T-helper 17 cell (primary cell): ENCODE data around the gene CORO7. TPM values are rescaled to one million over a fixed set of nuclear protein-coding genes. Genes with fewer than 3 reads are reported as not detected.
A peak's percentile ranks its signal among the peaks of the same experiment; 100 is the strongest.

Experiments used
- ATAC-seq: fragments of 150-1000 bp; cut with Tn5 transposase; 2 replicates; pipeline ENCODE4 v1.10.0; 2021; ENCODE audit warnings: mild to moderate bottlenecking, moderate library complexity
- DNase-seq, 3 donors: peaks; one replicate each; pipeline versions ENCODE4 v3.0.0 to v3.0.0-alpha.2; 2020 to 2021
- H3K9me3 ChIP-seq: one replicate; pipeline ENCODE4 v1.7.0; 2013; ENCODE audit warnings: low read length, mild to moderate bottlenecking; ENCODE audit not compliant: control insufficient read depth, poor library complexity, severe bottlenecking
- H3K27ac Mint-ChIP-seq: one replicate; pipeline ENCODE4 v1.8.0; 2022; ENCODE audit warnings: mild to moderate bottlenecking, moderate library complexity, mixed read lengths
- H3K27me3 Mint-ChIP-seq: one replicate; pipeline ENCODE4 v1.8.0; 2022; ENCODE audit warnings: mixed read lengths
- H3K36me3 Mint-ChIP-seq: one replicate; pipeline ENCODE4 v1.8.0; 2022; ENCODE audit warnings: low read depth, mixed read lengths
- H3K4me1 Mint-ChIP-seq: one replicate; pipeline ENCODE4 v1.8.0; 2022; ENCODE audit warnings: mild to moderate bottlenecking, mixed read lengths
- H3K4me3 Mint-ChIP-seq: one replicate; pipeline ENCODE4 v1.8.0; 2022; ENCODE audit warnings: mild to moderate bottlenecking, moderate library complexity, mixed read lengths
- total RNA-seq, 4 donors: library from RNA in 2 of 4; stranded (reverse) in 2 of 4; gene quantifications; one replicate each; pipeline ENCODE4 v1.2.3 and lab custom pipeline; 2022 to 2026

Gene CORO7
- total RNA-seq, 2 donors from 2014 or later: 733 to 757 TPM

GRCh38 chr16:4372578-4373355, 43.6 kb downstream of the CORO7 start:
- H3K27ac Mint-ChIP-seq: peak overlapping the region; percentile 84
- no peaks in the 10 kb centered on the region for H3K27me3 Mint-ChIP-seq
- H3K4me3 Mint-ChIP-seq: peak overlapping the region; percentile 82
- H3K9me3 ChIP-seq: no peaks in the 10 kb centered on the region
- ATAC-seq: peak; percentile 0
- no peaks in the 10 kb centered on the region for H3K36me3 Mint-ChIP-seq
- no peak for DNase-seq
- peaks cover 33% of the 10 kb centered on the region for H3K4me1 Mint-ChIP-seq

- H3K9me3 ChIP-seq: no peaks in the 10 kb centered on the region
- Mint-ChIP-seq H3K36me3 (no peaks in the 10 kb centered on the region), H3K27me3 (no peaks in the 10 kb centered on the region), H3K4me1 (peaks cover 32% of the 10 kb centered on the region), H3K4me3 (peak overlapping the region; percentile 82), H3K27ac (peak overlapping the region; percentile 84)
- DNase-seq: no peak
- peak; percentile 40 for ATAC-seq
Observed at GRCh38 chr16:4372001-4372577, 44.3 kb downstream of the CORO7 start.

- Mint-ChIP-seq H3K27me3 (no peaks in the 10 kb centered on the region), H3K4me1 (peaks cover 32% of the 10 kb centered on the region)
Observed at GRCh38 chr16:4371357-4372000, 44.9 kb downstream of the CORO7 start, which contains the start of gene VASN. VASN (plus strand) TSS chr16:4371848; CDS start chr16:4380878, 9,030 bp downstream.

DNA sequence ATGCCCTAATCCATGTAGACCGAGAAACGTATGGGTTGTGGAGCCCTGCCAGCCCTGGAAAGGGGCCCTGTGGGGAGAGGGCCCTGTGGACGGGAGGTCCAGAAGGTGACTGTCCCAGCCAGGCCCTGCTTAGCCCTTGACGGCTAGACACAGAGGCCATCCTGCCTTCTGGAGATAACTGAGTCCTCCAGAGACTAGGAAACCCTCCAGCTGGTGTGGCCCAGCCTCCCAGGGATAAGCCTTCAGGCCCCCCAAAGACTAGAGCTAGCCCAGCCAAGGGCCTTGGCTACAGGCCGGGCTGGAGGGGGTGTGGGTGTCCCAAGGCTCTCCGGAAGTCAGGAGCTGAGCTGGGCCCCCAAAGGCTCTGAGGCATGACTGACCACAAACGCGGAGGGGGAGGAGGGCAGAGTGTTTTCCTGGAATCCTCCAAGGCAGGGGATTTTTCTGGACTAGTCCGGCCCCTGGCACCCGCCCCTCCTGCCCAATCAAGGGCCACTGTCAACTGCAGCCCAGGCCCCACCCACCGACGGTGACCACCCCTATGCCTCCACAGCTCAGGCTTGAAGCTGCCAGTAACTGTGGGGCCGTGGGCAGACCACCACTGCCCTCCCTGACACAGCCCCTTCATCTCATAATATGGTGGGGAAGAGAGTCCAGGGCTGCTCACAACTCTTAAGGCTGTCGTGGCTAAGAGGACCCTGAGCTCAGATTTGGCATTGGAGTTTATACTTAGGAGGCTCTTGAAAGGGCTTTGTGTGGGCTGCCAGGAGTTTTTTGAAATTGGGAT, 45.6 kb downstream of the CORO7 start:
- Mint-ChIP-seq H3K4me1 (peaks cover 32% of the 10 kb centered on the region), H3K36me3 (no peaks in the 10 kb centered on the region), H3K27ac (peak overlapping the region; percentile 84), H3K27me3 (no peaks in the 10 kb centered on the region), H3K4me3 (no peak overlapping the region)
- no peak for DNase-seq
- H3K9me3 ChIP-seq: no peaks in the 10 kb centered on the region
- ATAC-seq: no peak

More at GRCh38 chr16:4371357-4372000, 44.9 kb downstream of the CORO7 start, which contains the start of gene VASN:
- no peaks in the 10 kb centered on the region for H3K9me3 ChIP-seq
- ATAC-seq: peak; percentile 72
- DNase-seq: peak; percentile 69 to 72 (median 70)
- no peaks in the 10 kb centered on the region for H3K36me3 Mint-ChIP-seq
- peak within 1 kb of the TSS; percentile 82 for H3K4me3 Mint-ChIP-seq
- peak within 1 kb of the TSS; percentile 84 for H3K27ac Mint-ChIP-seq

- ATAC-seq: no peak
- H3K4me3 Mint-ChIP-seq: no peak overlapping the region
- no peaks in the 10 kb centered on the region for H3K27me3 Mint-ChIP-seq
- DNase-seq: no peak
- H3K36me3 Mint-ChIP-seq: no peaks in the 10 kb centered on the region
- H3K27ac Mint-ChIP-seq: no peak overlapping the region
- peaks cover 27% of the 10 kb centered on the region for H3K4me1 Mint-ChIP-seq
- H3K9me3 ChIP-seq: no peaks in the 10 kb centered on the region
Observed at GRCh38 chr16:4370151-4370550, 46.2 kb downstream of the CORO7 start.

GRCh38 chr16:4369007-4369733, 47.2 kb downstream of the CORO7 start:
- DNase-seq (no peak), ATAC-seq (no peak)
- H3K9me3 ChIP-seq: no peaks in the 10 kb centered on the region
- H3K4me3 Mint-ChIP-seq: peak overlapping the region; percentile 47
- H3K4me1 Mint-ChIP-seq: peaks cover 24% of the 10 kb centered on the region
- no peaks in the 10 kb centered on the region for H3K36me3 Mint-ChIP-seq
- no peaks in the 10 kb centered on the region for H3K27me3 Mint-ChIP-seq
- peak overlapping the region; percentile 91 for H3K27ac Mint-ChIP-seq

DNA sequence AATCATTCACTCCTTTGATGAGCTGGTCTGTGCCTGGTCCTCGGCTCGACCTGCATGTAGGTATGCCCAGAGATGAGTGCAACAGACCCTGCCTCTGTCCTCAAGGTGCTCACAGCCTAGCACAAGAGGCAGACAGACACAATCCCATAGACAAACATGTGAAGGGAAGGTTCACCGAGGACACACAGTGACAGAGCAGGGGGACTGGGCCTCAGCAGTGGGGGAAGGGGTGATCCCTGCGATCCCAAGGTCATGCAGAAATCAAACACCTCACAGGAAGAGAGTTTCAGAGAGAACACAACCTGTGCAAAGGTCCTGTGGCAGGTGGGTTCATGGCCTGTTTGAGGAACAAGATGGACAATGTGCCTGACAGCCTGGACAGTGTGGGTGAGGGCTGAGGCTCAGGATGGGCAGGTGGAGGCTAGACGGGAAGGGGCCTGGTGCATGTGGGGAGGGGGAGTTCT, 49.0 kb downstream of the CORO7 start:
- no peaks in the 10 kb centered on the region for H3K9me3 ChIP-seq
- Mint-ChIP-seq H3K27me3 (no peaks in the 10 kb centered on the region), H3K4me1 (peaks cover 14% of the 10 kb centered on the region), H3K27ac (peak overlapping the region; percentile 91), H3K36me3 (no peaks in the 10 kb centered on the region), H3K4me3 (peak overlapping the region; percentile 41)
- DNase-seq (no peak), ATAC-seq (no peak)

GRCh38 chr16:4366016-4366415, 50.4 kb downstream of the CORO7 start:
- Mint-ChIP-seq H3K27me3 (no peaks in the 10 kb centered on the region), H3K4me1 (peaks cover 12% of the 10 kb centered on the region), H3K36me3 (no peaks in the 10 kb centered on the region), H3K4me3 (no peak overlapping the region), H3K27ac (peak overlapping the region; percentile 91)
- ATAC-seq (no peak), DNase-seq (no peak)
- no peaks in the 10 kb centered on the region for H3K9me3 ChIP-seq

DNA sequence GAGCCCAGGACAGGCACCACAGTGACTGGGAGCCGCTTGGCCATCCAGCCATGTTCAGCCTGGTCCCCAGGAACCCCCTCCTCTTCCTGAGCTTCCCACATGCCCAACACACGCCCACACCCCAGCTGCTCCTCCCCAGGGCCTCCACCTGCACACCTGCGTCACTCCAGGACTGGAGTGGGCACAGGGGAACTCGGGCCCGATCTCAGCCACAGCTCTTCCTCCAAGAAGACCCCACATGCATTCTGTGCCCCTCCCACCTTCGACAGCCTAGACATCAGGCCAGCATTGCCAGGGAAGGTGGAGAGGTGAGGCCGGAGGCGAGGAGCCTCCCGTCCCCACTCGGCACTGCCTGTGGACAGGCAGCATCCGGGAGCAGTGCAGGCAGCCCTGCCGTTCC, 50.8 kb downstream of the CORO7 start:
- Mint-ChIP-seq H3K36me3 (no peaks in the 10 kb centered on the region), H3K27ac (no peak overlapping the region), H3K4me1 (peaks cover 12% of the 10 kb centered on the region), H3K4me3 (peak overlapping the region; percentile 50), H3K27me3 (no peaks in the 10 kb centered on the region)
- no peak for DNase-seq
- H3K9me3 ChIP-seq: no peaks in the 10 kb centered on the region
- ATAC-seq: no peak

- Mint-ChIP-seq H3K36me3 (no peaks in the 10 kb centered on the region), H3K27me3 (no peaks in the 10 kb centered on the region), H3K4me1 (peaks cover 9% of the 10 kb centered on the region), H3K4me3 (no peak overlapping the region), H3K27ac (no peak overlapping the region)
- ATAC-seq (peak; percentile 13), DNase-seq (no peak)
- H3K9me3 ChIP-seq: no peaks in the 10 kb centered on the region
Observed at GRCh38 chr16:4365014-4365406, 51.4 kb downstream of the CORO7 start.

GRCh38 chr16:4364196-4365013, 52.0 kb downstream of the CORO7 start:
- Mint-ChIP-seq H3K27ac (peak overlapping the region; percentile 84), H3K4me3 (no peak overlapping the region), H3K27me3 (no peaks in the 10 kb centered on the region), H3K4me1 (peaks cover 10% of the 10 kb centered on the region), H3K36me3 (no peaks in the 10 kb centered on the region)
- no peak for ATAC-seq
- no peaks in the 10 kb centered on the region for H3K9me3 ChIP-seq
- DNase-seq: peak in 1 of 3 donors; percentile 6
